GM21786 (cell line): Measurements from ENCODE around the gene UBR2.
"Not testable (repeated sequence)": the region's sequence is repeated elsewhere in the genome, so short reads cannot be mapped to it uniquely, and the experiment has no call there.

Experiments used
- ATAC-seq: cut with Tn5 transposase; IDR thresholded peaks from one replicate; pipeline ENCODE4 v1.9.1; 2021; ENCODE audit not compliant: unreplicated experiment

UBR2 gene

DNA sequence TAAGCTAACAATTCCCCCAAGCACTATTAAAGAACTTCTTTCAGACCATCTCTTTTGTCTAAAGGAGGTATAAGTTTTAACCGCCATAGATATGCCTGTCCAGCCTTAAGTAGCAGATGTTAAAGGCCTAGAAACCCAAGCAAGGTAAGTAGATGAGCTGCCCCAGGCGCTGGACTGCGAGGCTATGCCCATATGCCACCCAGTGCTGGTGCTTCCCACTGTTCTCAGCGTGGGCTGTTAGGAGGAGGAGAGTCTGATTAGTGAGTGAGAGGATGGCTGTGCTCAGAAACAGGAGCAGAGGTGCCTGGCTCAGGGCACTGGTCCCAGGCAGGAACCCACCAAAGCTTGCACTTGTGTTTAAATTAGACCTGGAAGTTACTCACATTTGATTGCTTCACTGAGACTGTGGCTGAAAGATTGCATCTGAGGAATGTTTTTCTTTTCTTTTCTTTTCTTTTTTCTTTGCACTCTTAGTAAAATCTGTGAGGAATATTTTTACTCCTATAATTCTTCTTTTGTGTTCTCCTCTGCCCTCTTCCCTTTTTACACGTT, 126.4 kb downstream of the UBR2 start:
- no peak for ATAC-seq

GRCh38 chr6:42690872-42691271, 127.0 kb downstream of the UBR2 start:
- ATAC-seq = no peak

DNA sequence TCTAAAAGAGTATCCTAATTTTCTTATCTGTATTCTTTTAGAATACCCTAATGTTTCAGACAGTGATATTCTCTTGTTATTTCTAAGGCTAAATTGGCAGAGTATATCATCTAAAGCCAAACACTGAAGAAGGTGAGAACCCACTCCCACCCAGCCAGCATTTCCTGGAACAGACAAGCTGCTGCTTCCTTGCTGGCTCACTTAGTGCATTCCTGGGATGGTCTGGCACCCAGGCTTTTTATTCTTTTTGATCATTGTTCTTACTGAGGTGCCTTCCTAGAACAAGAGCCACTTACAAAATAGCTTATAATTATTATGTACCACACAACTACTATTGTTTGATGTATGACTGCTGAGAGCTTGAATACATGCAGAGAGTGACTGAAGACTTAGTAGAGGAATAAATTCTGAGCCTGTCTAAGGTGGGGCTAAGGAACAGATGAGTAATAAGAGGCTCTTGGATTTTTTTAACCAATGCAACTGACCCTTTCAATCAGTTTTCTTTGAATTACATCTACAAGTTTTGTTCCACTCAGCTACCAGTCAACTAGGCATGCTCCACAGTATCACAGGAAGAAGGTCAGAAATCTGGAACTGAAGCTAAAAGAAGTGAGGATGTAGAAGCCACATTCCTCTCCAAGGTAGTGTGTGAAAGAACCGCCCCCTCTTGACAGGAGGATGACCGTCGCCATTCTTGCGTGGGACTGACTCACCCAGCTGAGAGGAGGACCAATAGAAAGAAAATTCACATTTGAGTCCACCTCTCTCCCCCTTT, 128.5 kb downstream of the UBR2 start:
- ATAC-seq = no peak

- ATAC-seq = no peak
These were observed 130.0 kb downstream of the UBR2 start for GRCh38 chr6:42693725-42694323.

- ATAC-seq = no peak
These were observed 130.8 kb downstream of the UBR2 start for GRCh38 chr6:42694586-42694985.

DNA sequence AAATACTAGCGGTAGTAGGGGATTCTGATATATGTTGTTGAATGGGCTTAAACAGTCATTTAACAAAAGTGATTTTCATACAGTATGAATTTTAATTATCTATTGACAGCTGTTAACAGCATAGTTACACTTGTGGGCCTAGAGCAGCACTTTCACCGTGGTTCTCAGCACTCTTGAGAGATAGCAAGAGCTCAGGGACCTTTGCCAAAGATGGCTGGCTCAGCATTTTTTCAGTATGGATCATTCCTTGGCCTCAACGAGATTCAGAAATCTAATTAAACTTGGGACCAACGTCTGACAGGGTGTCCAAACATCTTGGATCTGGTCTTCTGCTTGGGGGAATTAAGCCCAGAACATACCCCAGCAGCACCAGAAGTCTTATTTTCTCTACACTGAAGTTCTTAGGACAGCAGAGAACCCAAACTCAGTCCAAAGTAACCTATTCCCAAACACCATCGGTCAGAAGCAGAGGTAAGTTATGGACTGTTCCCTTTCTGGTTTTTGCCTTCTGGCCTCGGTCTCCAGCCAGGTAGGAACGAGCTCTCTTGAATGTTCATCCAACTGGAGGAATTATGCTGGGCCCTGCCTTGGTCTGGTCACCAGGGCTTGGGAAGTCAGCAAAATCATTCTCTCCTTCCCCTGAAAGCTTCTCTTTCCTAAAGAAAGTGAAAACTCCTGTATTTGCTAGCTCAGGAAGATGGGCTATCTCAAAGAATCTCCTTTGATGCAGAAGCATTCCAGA, 132.9 kb downstream of the UBR2 start:
- ATAC-seq = no peak

- ATAC-seq = no peak
These were observed 133.4 kb downstream of the UBR2 start for GRCh38 chr6:42697268-42697655.

DNA sequence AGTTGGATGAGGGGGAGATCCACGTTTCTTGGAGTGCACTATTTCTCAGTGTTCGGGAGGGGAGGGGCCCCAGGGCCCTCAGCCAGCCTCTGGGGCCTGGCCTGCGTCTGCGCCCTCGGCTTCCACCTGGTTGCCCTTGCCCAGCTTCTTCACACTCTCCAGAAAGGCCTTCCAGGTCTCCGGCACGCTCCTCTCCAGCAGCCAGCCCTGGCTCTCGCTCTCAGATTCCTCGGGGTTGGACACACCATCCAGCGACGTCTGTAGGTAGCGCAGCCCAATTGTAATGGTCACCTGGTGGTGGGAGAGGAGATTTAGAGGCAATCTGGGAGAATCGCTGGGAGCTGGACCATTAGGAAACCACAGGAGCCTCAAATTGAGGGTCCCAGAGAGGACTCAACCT, 134.4 kb downstream of the UBR2 start:
- no peak for ATAC-seq

DNA sequence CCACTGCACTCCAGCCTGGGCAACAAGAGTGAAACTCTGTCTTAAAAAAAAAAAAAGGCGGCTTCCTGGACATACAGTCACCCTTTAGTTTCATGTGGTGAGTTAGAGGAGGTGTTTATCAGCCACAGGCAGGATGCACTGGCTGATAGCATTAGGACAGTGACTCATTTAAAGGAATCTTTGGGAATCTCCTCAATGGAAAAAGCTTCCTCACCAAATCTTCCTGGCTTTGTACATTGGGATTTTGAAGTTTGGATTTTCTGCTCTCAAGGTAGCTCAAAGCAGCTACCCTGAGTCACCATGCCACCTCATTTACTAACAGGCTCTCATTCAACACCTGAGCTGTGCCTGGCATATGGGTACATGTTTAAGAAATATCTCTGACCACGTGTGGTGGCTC, 138.4 kb downstream of the UBR2 start:
- no peak for ATAC-seq

DNA sequence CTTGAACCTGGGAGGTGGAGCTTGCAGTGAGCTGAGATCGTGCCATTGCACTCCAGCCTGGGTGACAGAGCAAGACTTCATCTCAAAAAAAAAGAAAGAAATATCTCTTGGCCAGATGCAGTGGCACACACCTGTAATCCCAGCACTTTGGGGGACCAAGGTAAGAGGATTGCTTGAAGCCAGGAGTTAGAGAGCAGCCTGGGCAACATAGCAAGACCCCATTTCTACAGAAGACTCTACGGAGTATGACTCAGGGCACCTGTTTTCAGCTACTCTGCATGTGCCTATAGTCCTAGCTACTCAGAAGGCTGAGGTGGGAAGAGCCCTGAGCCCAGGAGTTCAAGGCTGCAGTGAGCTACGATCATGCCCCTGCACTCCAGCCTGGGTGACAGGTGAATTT, 139.0 kb downstream of the UBR2 start:
- not testable (repeated sequence) for ATAC-seq

DNA sequence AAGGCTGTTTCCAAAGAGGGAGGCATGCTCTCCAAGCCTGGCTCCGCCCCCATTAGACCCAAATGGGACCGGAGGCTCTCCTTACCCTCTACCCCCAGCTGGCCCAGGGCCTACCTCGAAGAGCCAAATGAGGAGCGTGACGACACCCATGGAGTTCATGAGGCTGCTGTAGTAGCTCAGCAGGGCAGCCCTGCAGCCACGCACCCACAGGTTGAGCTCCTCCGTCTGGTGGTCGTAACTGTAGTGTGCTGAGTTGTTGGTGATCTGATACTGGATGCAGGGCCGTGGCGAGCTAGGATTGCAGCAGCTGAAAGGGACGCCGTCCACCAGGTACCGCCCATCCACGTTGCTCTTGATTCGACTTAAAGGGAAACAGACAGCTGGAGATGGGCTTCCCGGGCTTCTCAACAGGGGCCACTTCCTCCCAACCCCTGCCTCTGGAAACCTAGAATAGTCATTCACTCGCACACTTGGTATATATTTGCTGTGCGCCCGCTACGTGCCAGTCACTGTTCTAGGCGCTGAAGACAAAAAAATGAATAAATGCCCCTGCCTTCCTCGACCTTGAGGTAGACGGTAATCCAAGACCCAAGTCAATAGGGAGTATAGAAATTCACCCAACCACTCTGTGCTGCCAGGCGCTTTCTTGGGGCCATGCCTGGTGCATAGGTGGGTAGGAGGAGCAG, 140.6 kb downstream of the UBR2 start:
- ATAC-seq = no peak

- no peak for ATAC-seq
These were observed 141.1 kb downstream of the UBR2 start for GRCh38 chr6:42704937-42705374.

- no peak for ATAC-seq
These were observed 143.8 kb downstream of the UBR2 start for GRCh38 chr6:42707595-42707994.

DNA sequence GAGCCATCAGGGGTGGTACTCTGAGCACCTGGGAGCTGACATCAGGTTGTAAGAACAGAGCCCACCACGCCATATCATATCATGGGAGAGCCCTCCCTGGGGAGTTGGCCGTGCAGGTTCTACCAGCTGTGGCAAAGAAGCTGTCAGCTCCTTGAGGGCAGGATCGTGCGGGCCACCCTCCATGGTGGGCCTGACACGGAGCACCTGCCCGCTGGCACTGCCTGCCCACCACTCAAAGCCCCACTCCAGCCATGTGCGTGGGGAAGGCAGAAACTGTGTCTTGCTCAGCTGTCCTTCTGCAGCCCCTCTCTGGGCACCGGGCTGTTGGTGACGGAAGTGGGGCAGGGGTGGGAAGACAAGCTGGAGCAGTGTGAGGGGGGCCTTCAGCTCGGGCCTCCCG, 144.3 kb downstream of the UBR2 start:
- ATAC-seq = no peak

DNA sequence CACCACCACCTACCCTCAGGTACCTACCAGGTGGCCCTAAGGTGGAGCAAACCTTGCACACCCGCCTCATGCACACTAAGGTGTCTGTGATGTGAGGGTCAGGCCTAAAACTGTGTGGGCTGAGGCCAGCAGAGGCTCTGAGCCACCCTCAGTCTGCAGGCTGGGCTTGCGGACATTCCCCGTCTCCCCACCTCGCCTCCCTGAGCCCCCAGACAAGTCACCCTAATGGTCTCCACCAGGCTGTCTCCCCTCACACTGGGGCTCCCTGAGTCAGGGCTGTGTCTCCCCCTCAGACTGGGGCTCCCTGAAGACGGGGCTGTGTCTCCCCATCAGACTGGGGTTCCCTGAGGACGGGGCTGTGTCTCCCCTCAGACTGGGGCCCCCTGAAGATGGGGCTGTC, 146.0 kb downstream of the UBR2 start:
- no peak for ATAC-seq

DNA sequence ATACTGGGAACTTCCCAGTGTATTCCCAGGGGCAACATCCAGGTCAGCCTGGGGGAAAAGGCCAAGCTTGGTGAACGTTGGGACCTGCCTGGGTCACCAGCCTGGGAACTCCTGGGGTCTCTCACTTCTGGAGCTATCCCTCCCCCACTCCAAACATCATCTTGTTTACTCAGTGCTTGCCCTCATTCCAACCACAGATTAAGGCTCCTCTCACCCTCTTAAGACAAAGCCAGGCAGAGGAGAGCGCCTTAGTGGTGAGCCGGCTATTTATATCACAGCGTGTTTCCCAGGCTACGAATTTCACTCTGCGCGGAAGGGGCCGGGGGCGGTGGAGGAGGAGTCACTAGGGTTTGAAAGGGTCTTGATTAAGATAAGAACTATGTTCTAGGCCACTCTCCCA, 146.5 kb downstream of the UBR2 start:
- ATAC-seq = no peak

DNA sequence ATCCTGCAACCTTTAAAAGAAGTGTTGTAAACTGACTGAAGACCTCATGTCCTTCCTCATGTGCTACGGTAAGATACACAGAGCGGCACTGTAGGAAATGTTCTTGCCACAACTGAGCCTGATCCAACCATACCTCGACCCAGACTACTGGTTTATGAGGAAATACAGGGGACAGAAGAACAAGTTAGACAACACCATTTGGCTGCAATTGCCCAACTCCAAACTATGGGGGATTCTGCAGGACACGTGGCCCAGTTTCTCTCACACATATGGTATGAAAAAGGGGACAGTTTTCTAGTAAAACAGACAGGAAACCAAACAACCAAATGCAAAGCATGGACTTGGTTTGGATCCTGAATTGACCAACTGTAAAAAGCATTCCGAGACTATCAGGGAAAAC, 148.1 kb downstream of the UBR2 start:
- no peak for ATAC-seq

DNA sequence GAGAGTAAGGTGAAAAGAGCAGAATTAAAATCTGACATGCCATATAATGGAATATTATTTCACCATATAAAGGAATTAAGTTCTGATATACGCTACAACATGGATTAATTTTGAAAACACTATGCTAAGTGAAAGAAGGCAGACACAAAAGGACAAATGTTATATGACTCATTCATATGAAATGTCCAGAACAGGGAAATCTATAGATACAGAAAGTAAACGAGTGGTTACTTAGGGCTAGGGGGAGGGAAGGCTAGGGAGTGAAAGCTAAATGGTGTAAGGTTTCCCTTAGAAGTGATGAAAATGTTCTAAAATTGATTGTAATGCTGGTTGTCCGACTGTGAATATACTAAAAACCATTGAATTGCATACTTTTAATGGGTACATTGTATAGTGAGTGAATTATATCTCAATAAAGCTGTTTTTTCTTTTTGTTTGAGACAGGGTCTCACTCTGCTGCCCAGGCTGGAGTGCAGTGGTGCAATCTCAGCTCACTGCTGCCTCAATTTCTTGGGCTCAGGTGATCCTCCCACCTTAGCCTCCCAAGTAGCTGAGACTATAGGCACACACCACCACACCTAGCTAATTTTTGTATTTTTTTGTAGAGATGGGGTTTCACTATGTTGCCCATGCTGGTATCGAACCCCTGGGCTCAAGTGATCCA, 150.4 kb downstream of the UBR2 start:
- ATAC-seq = no peak

- ATAC-seq = no peak
These were observed 152.0 kb downstream of the UBR2 start for GRCh38 chr6:42715871-42716270.

DNA sequence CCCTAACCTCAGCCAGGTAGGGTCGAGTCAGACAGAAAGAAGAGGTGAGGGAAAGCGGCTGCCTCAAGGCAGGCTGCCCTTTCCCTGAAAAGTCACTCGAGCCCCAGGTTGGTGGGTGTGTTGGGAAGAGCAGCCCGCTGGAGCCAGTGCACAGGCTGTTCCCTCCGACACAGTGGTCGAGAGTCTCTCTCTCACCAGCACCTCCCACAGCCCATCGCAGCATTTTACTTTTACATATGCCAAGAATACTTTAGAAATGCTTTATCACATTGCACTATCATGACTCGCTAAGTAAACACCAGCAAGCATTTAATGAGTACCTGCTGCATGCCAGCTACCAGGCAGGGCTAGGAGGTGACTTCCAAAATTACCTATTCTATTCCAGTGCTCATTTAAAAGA, 156.9 kb downstream of the UBR2 start:
- ATAC-seq = no peak

GRCh38 chr6:42722497-42722896, 158.7 kb downstream of the UBR2 start, which contains the start of gene PRPH2:
PRPH2 (minus strand) TSS chr6:42722597; CDS start chr6:42722334, 263 bp downstream.
- no peak for ATAC-seq
